AG20443 (cell line): Measurements from ENCODE around the gene PPOX.

Source experiments
- DNase-seq: peaks from one replicate; pipeline ENCODE4 v3.0.0; 2012; ENCODE audit warnings: low spot score, mixed read lengths

The PPOX gene

DNA sequence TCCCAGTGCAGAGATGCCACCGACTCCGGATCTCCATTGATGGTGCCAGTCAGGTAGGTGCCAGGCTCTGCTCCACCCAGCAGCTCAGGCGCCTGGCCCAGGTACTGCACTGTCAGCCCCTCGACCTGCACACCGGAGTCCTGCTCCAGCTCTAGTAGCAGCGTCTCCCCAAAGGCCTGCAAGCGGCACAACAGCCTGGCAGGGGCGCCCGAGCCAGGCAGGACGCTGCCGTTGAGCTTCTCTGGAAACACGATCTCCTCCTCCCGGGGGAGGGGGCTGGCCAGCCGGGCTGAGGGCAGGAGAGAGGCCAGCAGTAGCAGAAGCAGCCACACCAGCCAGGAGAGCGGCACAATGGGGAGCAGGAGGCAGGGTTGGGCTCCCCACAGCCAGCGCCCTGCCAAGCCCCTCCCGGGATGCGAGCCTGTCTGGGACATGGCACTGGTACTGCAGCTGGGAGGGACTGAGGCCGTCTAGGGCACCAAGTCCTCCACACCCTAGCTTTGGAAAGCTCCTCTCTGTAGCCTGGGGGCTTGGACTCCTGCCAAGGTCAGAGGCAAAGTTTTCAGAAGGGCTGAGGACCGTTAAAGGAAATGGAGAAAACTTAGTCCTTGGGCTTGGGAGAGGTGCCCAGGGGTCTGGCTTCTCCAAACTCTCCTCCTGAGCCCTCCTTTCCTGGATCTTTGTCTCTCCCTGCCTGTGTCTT, 32.1 kb downstream of the PPOX start:
- DNase-seq = peak; percentile 47

GRCh38 chr1:161198897-161199431, 32.7 kb downstream of the PPOX start, which contains the start of gene ADAMTS4:
Gene ADAMTS4, minus strand, starts transcription at chr1:161199054. Its CDS starts 427 bp downstream, at chr1:161198627.
- DNase-seq = peak; percentile 76

- no peak for DNase-seq
Measured at GRCh38 chr1:161199506-161200139, 33.4 kb downstream of the PPOX start.

GRCh38 chr1:161200421-161200991, 34.3 kb downstream of the PPOX start:
- no peak for DNase-seq

DNA sequence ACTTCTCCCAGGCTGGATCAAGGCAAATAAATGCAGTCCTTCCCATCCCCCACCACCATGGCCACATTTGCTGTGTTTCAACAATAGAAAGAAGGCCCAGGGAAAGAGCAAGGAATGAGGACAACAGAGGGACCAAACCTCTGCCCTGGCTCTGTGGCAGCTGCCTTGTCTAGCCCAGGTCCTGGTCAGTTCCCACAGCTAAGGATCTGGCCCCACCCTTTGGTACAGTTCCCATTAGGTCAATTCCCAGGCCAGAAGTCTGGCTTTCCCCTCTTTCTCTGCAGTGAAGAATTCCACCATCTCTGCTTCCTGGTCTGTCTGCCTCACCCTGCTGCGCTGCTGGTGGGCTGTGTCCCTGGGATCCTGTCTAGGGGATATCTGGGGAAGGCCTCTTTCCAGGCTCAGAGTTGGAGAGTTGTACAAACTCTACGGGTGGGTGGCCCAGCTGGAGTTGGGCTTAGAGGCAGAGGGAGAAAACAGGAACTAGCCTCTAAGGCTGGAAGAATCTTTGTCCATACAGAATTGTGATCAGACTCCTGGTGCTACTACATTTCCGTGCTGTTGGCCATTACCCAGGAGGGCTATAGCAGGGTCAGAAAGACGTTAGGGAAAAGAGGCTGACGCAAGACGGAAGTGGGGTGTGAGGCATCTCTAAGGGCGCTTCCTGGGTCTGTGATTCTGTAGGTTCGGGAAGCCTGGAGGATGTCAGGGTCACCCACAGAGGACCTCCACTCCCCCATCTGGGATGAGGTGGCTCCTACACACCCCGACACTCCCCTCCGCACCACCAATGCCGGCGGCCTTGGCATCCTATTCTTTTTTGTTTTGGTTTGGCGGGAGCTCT, 35.0 kb downstream of the PPOX start:
- peak; percentile 72 for DNase-seq

GRCh38 chr1:161201836-161202712, 35.8 kb downstream of the PPOX start, which contains the start of gene NDUFS2:
Gene NDUFS2, plus strand, starts transcription at chr1:161202367. Its CDS starts 19 bp downstream, at chr1:161202386.
- peak; percentile 93 for DNase-seq

- DNase-seq = no peak
Measured at GRCh38 chr1:161206411-161207140, 40.4 kb downstream of the PPOX start.

DNA sequence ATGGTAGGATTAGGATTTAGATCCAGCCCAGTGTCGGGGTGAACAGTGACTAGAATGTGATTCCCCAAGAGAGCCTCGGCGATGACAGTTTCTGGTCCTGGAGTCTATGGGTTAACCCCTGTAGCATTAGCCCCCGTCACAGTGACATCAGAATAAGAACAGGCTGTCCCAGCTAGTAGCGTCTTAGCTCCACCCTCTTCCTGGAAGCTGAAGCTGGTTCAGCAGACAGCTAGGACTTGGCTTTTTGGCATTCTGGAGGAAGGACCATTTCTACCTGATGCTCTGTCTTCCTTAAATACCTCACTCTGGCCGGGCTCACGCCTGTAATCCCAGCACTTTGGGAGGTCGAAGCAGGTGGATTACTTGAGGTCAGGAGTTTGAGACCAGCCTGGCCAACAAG, 40.9 kb downstream of the PPOX start:
- no peak for DNase-seq

GRCh38 chr1:161209790-161210409, 43.7 kb downstream of the PPOX start:
- peak; percentile 86 for DNase-seq

DNA sequence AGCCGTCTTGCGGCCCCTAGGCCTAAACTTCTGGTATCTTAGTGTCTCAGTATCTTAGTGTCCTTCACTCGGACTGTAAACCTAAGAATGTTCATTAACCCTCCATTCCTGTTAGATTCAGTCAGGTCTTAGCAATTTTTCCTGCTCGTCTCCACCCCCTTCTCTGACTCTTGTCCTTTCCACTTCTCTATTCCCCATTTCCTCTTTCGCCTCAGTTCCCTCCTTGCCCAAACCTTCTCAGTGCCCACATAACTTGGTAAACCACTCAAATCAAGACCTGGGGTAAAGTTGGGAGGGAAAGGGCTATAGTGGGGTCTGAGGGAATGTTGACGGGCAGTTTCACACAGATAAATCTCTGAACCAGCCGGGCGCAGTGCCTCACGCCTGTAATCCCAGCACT, 48.1 kb downstream of the PPOX start:
- DNase-seq = no peak

DNA sequence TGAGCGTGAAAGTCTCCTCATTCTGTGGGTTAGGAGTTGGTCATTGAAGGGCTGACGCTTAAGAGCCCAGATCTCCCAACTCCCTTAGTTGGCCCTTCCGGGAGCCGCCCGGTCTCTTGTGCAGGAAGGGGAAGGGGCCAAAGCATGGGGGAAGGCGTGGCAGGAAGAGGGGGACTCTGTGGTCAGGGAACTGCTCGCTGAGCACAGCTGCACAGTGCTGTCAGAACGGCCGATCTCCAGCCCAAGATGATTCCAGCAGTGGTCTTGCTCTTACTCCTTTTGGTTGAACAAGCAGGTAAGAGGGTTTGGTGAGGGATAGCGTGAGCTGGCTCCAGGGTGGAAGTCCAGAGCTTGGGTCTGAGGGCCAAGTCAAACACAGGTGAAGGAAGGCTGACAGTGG, 48.9 kb downstream of the PPOX start, which contains the start of gene FCER1G:
Gene FCER1G, plus strand, starts transcription at position 220 of the 400 bp plus-strand sequence. Its CDS starts 27 bp downstream, at position 247.
- no peak for DNase-seq

DNA sequence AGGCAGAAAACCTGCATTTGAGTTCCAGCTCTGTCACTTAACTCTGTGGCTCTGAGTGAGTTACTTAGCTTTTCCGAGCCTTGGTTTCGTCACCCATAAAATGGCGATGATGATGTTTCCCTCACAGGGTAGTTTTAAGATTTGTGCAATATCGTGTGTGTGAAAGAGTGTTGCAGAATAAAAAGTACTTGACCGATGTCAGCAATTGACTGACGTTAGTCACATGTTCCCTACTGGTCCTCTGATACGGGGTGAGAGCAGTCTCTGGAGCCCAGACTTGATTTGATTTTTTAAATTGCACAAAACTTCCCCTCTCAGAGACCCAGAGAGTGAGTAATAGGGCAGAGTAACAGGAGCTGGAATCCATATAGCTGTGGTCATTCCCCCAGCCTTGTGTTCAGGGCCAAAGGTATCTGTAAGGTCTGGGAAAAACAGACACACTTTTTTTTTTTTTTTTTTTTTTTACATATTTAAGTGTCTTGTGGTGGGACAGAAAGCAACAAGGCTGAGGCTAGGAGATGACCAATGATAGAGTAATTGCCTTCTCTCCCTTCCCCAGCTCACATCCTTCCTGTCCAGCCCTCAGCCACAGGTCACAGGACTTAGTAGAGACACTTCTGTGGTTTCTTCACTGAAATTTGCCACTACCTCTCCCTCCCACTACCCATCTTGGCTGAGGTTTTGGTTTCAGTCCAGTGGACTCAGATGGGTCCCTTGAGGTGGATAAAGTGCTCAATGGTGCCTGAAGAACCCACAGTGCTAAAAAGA, 50.9 kb downstream of the PPOX start:
- peak; percentile 58 for DNase-seq

DNA sequence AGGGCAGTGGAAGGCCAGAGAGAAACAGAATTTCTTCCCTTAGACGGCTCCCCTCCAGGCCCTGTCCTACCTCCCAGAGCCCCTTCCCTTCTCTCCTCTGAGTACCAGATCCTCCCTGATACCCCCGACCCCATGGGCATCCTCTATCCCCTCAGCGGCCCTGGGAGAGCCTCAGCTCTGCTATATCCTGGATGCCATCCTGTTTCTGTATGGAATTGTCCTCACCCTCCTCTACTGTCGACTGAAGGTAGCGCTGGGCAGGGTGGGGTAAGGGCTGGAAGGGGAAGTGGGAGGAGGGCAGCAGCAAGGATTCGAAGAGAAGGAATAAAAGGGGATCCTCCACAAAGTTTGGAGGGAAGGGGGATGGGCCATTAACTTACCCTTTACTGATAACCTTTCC, 51.6 kb downstream of the PPOX start:
- no peak for DNase-seq

GRCh38 chr1:161218301-161219077, 52.3 kb downstream of the PPOX start:
- DNase-seq = no peak

DNA sequence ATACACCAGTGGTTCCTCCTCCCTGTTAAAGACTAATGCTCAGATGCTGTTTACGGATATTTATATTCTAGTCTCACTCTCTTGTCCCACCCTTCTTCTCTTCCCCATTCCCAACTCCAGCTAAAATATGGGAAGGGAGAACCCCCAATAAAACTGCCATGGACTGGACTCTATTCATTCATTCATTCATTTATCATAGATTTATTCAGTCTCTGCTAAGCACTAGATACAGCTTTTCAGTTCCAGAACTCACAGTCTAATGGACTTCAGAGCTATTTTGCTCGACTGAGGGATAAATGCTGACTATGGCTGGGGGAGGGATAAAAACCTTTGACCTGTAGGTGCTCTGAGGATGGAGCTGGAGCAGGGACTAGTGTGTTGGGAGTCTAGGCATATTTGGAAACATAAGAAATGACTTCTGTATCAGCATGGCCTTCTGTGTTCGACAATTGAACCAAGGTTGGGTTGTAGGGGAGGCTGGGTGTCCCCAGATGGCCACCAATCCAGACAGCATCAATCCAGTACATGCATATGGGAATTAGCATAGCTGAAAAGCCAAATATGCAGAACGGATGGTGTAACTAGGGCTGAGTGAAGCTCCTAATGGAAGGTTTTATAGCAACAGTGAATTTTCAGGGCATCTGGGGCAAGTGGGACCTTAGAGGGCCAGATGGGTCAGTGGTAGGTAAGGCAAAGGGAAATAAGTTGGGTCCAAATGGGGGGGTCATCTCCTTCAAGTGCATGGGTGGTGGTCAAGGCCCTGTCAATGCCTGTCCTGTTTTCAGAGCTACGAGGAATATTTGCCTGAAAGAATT, 53.1 kb downstream of the PPOX start:
- no peak for DNase-seq

DNA sequence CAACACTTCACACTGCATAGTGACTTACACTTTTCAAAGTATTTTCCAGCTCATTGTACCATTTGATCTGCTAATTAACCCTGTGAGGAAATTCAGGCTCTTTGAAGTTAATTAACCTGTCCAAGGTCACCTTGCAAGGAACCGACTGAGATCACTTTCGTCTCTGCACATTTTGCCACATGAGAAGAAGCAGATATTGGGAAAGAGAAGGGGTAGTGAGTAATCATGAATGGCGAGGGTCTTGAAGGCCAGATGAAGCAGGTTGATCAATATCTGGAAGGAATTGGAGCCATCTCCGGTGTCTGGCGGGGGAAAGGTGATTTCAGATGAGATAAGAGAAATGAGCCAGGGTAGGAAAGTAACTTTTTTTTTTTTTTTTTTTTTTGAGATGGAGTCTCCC, 53.8 kb downstream of the PPOX start:
- DNase-seq = no peak
